Measurements from ENCODE around the gene SERINC3. TPM values are rescaled to one million over a fixed set of nuclear protein-coding genes. Genes with fewer than 3 reads are reported as not detected.

The SERINC3 gene
- total RNA-seq, 1 experiment from 2014 or later = 46.4 TPM

- no peak for DNase-seq
- Histone ChIP-seq H3K27me3 (ENCODE audit: control insufficient read depth, insufficient read depth, low read length) (no peaks in the 10 kb centered on the region), H3K4me3 (ENCODE audit: insufficient read depth, low read depth, low read length) (no peak overlapping the region), H3K36me3 (replicated peaks; ENCODE audit: control insufficient read depth, insufficient read depth, low read length) (peaks cover 16% of the 10 kb centered on the region)
Measured at GRCh38 chr20:44494266-44494665, 27.6 kb downstream of the SERINC3 start.

- Histone ChIP-seq H3K27me3 (ENCODE audit: control insufficient read depth, insufficient read depth, low read length) (no peaks in the 10 kb centered on the region), H3K36me3 (replicated peaks; ENCODE audit: control insufficient read depth, insufficient read depth, low read length) (peaks cover 15% of the 10 kb centered on the region), H3K4me3 (ENCODE audit: insufficient read depth, low read depth, low read length) (no peak overlapping the region)
- no peak for DNase-seq
Measured at GRCh38 chr20:44491635-44492395, 30.1 kb downstream of the SERINC3 start.

- Histone ChIP-seq H3K4me3 (ENCODE audit: insufficient read depth, low read depth, low read length) (no peak overlapping the region), H3K36me3 (replicated peaks; ENCODE audit: control insufficient read depth, insufficient read depth, low read length) (peaks cover 14% of the 10 kb centered on the region), H3K27me3 (ENCODE audit: control insufficient read depth, insufficient read depth, low read length) (no peaks in the 10 kb centered on the region)
- DNase-seq = no peak
Measured at GRCh38 chr20:44489931-44490330, 31.9 kb downstream of the SERINC3 start.

- no peak overlapping the region for H3K4me3 ChIP-seq (ENCODE audit: insufficient read depth, low read depth, low read length)
- H3K36me3 ChIP-seq (replicated peaks; ENCODE audit: control insufficient read depth, insufficient read depth, low read length) = peaks cover 12% of the 10 kb centered on the region
- DNase-seq = no peak
- H3K27me3 ChIP-seq (ENCODE audit: control insufficient read depth, insufficient read depth, low read length) = no peaks in the 10 kb centered on the region
Measured at GRCh38 chr20:44489223-44489622, 32.6 kb downstream of the SERINC3 start.

GRCh38 chr20:44488551-44488950 is 33.3 kb downstream of the SERINC3 start:
- Histone ChIP-seq H3K36me3 (replicated peaks; ENCODE audit: control insufficient read depth, insufficient read depth, low read length) (peaks cover 12% of the 10 kb centered on the region), H3K4me3 (ENCODE audit: insufficient read depth, low read depth, low read length) (no peak overlapping the region), H3K27me3 (ENCODE audit: control insufficient read depth, insufficient read depth, low read length) (no peaks in the 10 kb centered on the region)
- no peak for DNase-seq

- no peak overlapping the region for H3K4me3 ChIP-seq (ENCODE audit: insufficient read depth, low read depth, low read length)
- no peak for DNase-seq
- H3K27me3 ChIP-seq (ENCODE audit: control insufficient read depth, insufficient read depth, low read length) = no peaks in the 10 kb centered on the region
- H3K36me3 ChIP-seq (replicated peaks; ENCODE audit: control insufficient read depth, insufficient read depth, low read length) = peaks cover 13% of the 10 kb centered on the region
Measured at GRCh38 chr20:44485830-44486198, 36.1 kb downstream of the SERINC3 start.

GRCh38 chr20:44485078-44485829 is 36.6 kb downstream of the SERINC3 start:
- no peaks in the 10 kb centered on the region for H3K27me3 ChIP-seq (ENCODE audit: control insufficient read depth, insufficient read depth, low read length)
- peaks cover 13% of the 10 kb centered on the region for H3K36me3 ChIP-seq (replicated peaks; ENCODE audit: control insufficient read depth, insufficient read depth, low read length)
- H3K4me3 ChIP-seq (ENCODE audit: insufficient read depth, low read depth, low read length) = no peak overlapping the region
- no peak for DNase-seq

- H3K27me3 ChIP-seq (ENCODE audit: control insufficient read depth, insufficient read depth, low read length) = no peaks in the 10 kb centered on the region
- no peak for DNase-seq
- H3K36me3 ChIP-seq (replicated peaks; ENCODE audit: control insufficient read depth, insufficient read depth, low read length) = peaks cover 7% of the 10 kb centered on the region
- H3K4me3 ChIP-seq (ENCODE audit: insufficient read depth, low read depth, low read length) = no peak overlapping the region
Measured at GRCh38 chr20:44483112-44483511, 38.8 kb downstream of the SERINC3 start.

- H3K27me3 ChIP-seq (ENCODE audit: control insufficient read depth, insufficient read depth, low read length) = no peaks in the 10 kb centered on the region
- H3K36me3 ChIP-seq (replicated peaks; ENCODE audit: control insufficient read depth, insufficient read depth, low read length) = peaks cover 7% of the 10 kb centered on the region
- DNase-seq = no peak
- H3K4me3 ChIP-seq (ENCODE audit: insufficient read depth, low read depth, low read length) = no peak overlapping the region
Measured at GRCh38 chr20:44481719-44482416, 40.0 kb downstream of the SERINC3 start.

GRCh38 chr20:44480097-44480496 is 41.8 kb downstream of the SERINC3 start:
- no peak for DNase-seq
- no peaks in the 10 kb centered on the region for H3K27me3 ChIP-seq (ENCODE audit: control insufficient read depth, insufficient read depth, low read length)
- H3K4me3 ChIP-seq (ENCODE audit: insufficient read depth, low read depth, low read length) = no peak overlapping the region
- H3K36me3 ChIP-seq (replicated peaks; ENCODE audit: control insufficient read depth, insufficient read depth, low read length) = peaks cover 6% of the 10 kb centered on the region

GRCh38 chr20:44479643-44480042 is 42.2 kb downstream of the SERINC3 start:
- no peak overlapping the region for H3K4me3 ChIP-seq (ENCODE audit: insufficient read depth, low read depth, low read length)
- no peak for DNase-seq
- H3K36me3 ChIP-seq (replicated peaks; ENCODE audit: control insufficient read depth, insufficient read depth, low read length) = peaks cover 6% of the 10 kb centered on the region
- H3K27me3 ChIP-seq (ENCODE audit: control insufficient read depth, insufficient read depth, low read length) = no peaks in the 10 kb centered on the region

- no peak overlapping the region for H3K4me3 ChIP-seq (ENCODE audit: insufficient read depth, low read depth, low read length)
- no peak for DNase-seq
- no peaks in the 10 kb centered on the region for H3K27me3 ChIP-seq (ENCODE audit: control insufficient read depth, insufficient read depth, low read length)
- peaks cover 3% of the 10 kb centered on the region for H3K36me3 ChIP-seq (replicated peaks; ENCODE audit: control insufficient read depth, insufficient read depth, low read length)
Measured at GRCh38 chr20:44478206-44478605, 43.7 kb downstream of the SERINC3 start.

GRCh38 chr20:44477151-44477550 is 44.7 kb downstream of the SERINC3 start:
- H3K4me3 ChIP-seq (ENCODE audit: insufficient read depth, low read depth, low read length) = no peak overlapping the region
- H3K27me3 ChIP-seq (ENCODE audit: control insufficient read depth, insufficient read depth, low read length) = no peaks in the 10 kb centered on the region
- peaks cover 3% of the 10 kb centered on the region for H3K36me3 ChIP-seq (replicated peaks; ENCODE audit: control insufficient read depth, insufficient read depth, low read length)
- no peak for DNase-seq

- Histone ChIP-seq H3K27me3 (ENCODE audit: control insufficient read depth, insufficient read depth, low read length) (no peaks in the 10 kb centered on the region), H3K4me3 (ENCODE audit: insufficient read depth, low read depth, low read length) (peak within 1 kb of the TSS; percentile 76), H3K36me3 (replicated peaks; ENCODE audit: control insufficient read depth, insufficient read depth, low read length) (no peaks in the 10 kb centered on the region; the same call in 1 of the 2 replicates)
- peak; percentile 98 for DNase-seq
Measured at GRCh38 chr20:44475694-44476560, 45.9 kb downstream of the SERINC3 start, which contains the start of gene TTPAL. TTPAL (plus strand) TSS chr20:44475874; CDS start chr20:44480000, 4,126 bp downstream.
